Suprapubic skin (tissue), 4 donors: ENCODE data around the gene LHFPL3. TPM values are rescaled to one million over a fixed set of nuclear protein-coding genes. Genes with fewer than 3 reads are reported as not detected.

Experiments used
- DNase-seq, 2 donors: peaks; one replicate each; pipeline ENCODE4 v3.0.0-alpha.2; 2019; ENCODE audit warnings: low spot score in 2 of 2
- H3K27ac ChIP-seq: fragments of 200-600 bp; sonication (generic); one replicate; pipeline ENCODE4 v1.5.1; 2019
- H3K27me3 ChIP-seq: fragments of 200-600 bp; sonication (generic); one replicate; pipeline ENCODE4 v1.5.1; 2019
- H3K36me3 ChIP-seq: fragments of 200-600 bp; sonication (generic); one replicate; pipeline ENCODE4 v1.5.1; 2019
- H3K4me1 ChIP-seq: fragments of 200-600 bp; sonication (generic); one replicate; pipeline ENCODE4 v1.5.1; 2019
- H3K4me3 ChIP-seq: fragments of 200-600 bp; sonication (generic); one replicate; pipeline ENCODE4 v1.5.1; 2019; ENCODE audit warnings: mild to moderate bottlenecking
- H3K9me3 ChIP-seq: fragments of 200-600 bp; sonication (generic); one replicate; pipeline ENCODE4 v1.5.1; 2019
- EP300 ChIP-seq: sonication (generic); formaldehyde crosslinking; IDR thresholded peaks from one replicate; pipeline ENCODE4 v1.6.1; 2017; ENCODE audit warnings: antibody characterized with exemption
- POLR2A ChIP-seq, 2 donors: fragments of 450-650 bp; IDR thresholded peaks; one replicate each; pipeline ENCODE4 v1.6.1; 2017; ENCODE audit warnings: antibody characterized with exemption in 2 of 2, mild to moderate bottlenecking in 2 of 2, moderate library complexity in 2 of 2
- POLR2AphosphoS5 ChIP-seq, 3 donors: sonication (generic); formaldehyde crosslinking; IDR thresholded peaks; one replicate each; pipeline ENCODE4 v1.6.1; 2017; ENCODE audit warnings: antibody characterized with exemption in 3 of 3
- WGBS: methylation state at CpG from one replicate; pipeline ENCODE4 v1.1.5; 2018; 5-methylcytosine and 5-hydroxymethylcytosine counted together
- total RNA-seq, 4 donors: library from RNA; depleted of rRNA; stranded (reverse); fragments of >200 nt; gene quantifications; one replicate each; pipeline ENCODE4 v1.1.0, GENCODE V29; 2016
- TF ChIP-seq, protein P1 (sequence below), 2 donors: fragments of 200-600 bp in 1 of 2; fragments of 450-650 bp in 1 of 2; sonication (generic) in 1 of 2; IDR thresholded peaks; one replicate each; pipeline ENCODE4 v1.5.1; 2016 to 2019; ENCODE audit warnings: antibody characterized with exemption in 2 of 2, mild to moderate bottlenecking in 1 of 2, moderate library complexity in 1 of 2

The LHFPL3 gene
- total RNA-seq, 4 donors from 2014 or later = not detected

DNA sequence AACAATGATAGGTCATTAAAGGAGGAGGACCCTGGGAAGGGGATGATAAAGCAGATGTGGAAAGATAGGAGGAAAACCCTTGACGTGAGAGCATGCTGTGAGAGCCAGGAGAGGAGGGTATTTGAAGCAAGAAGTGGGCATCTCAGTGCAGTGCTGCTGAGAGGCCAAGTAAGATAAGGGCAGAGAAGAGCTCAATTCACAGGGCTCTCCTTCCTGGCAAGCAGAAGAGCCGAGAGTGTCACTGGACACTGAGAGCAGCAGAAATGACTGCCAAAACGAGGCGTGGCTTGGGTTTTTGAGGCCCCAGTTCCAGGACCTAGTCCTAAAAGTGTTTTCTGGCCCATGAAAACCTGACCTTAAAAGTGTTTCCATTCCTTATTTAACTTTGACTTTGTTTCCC is 213.5 kb downstream of the LHFPL3 start:
- no peaks in the 10 kb centered on the region for H3K9me3 ChIP-seq
- 64% methylated on average over 4 of the region's 4 CpGs for WGBS

GRCh38 chr7:104548861-104549260 is 220.5 kb downstream of the LHFPL3 start:
- H3K4me1 ChIP-seq = no peaks in the 10 kb centered on the region
- TF ChIP-seq, protein P1, sequence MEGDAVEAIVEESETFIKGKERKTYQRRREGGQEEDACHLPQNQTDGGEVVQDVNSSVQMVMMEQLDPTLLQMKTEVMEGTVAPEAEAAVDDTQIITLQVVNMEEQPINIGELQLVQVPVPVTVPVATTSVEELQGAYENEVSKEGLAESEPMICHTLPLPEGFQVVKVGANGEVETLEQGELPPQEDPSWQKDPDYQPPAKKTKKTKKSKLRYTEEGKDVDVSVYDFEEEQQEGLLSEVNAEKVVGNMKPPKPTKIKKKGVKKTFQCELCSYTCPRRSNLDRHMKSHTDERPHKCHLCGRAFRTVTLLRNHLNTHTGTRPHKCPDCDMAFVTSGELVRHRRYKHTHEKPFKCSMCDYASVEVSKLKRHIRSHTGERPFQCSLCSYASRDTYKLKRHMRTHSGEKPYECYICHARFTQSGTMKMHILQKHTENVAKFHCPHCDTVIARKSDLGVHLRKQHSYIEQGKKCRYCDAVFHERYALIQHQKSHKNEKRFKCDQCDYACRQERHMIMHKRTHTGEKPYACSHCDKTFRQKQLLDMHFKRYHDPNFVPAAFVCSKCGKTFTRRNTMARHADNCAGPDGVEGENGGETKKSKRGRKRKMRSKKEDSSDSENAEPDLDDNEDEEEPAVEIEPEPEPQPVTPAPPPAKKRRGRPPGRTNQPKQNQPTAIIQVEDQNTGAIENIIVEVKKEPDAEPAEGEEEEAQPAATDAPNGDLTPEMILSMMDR (IDR thresholded peaks at IDR 0.05) = no peak
- TF ChIP-seq POLR2A (IDR thresholded peaks at IDR 0.05) (no peak), EP300 (no peak), POLR2AphosphoS5 (IDR thresholded peaks at IDR 0.05) (no peak)
- no peaks in the 10 kb centered on the region for H3K9me3 ChIP-seq
- H3K27ac ChIP-seq = no peak overlapping the region
- no peaks in the 10 kb centered on the region for H3K36me3 ChIP-seq
- WGBS = 31% methylated on average over 2 of the region's 2 CpGs
- no peak overlapping the region for H3K4me3 ChIP-seq
- no peak for DNase-seq
- no peaks in the 10 kb centered on the region for H3K27me3 ChIP-seq

More for the DNA sequence above, 213.5 kb downstream of the LHFPL3 start:
- Histone ChIP-seq H3K36me3 (no peaks in the 10 kb centered on the region), H3K27ac (no peak overlapping the region), H3K4me3 (no peak overlapping the region), H3K27me3 (no peaks in the 10 kb centered on the region), H3K4me1 (no peaks in the 10 kb centered on the region)
- no peak for TF ChIP-seq POLR2A (IDR thresholded peaks at IDR 0.05)
- TF ChIP-seq, protein P1 (IDR thresholded peaks at IDR 0.05) = no peak
- TF ChIP-seq EP300 = no peak
- no peak for TF ChIP-seq POLR2AphosphoS5 (IDR thresholded peaks at IDR 0.05)
- no peak for DNase-seq

GRCh38 chr7:104550362-104550761 is 222.0 kb downstream of the LHFPL3 start:
- 78% methylated on average over 3 of the region's 3 CpGs for WGBS
- no peaks in the 10 kb centered on the region for H3K4me1 ChIP-seq
- H3K4me3 ChIP-seq = no peak overlapping the region
- H3K27ac ChIP-seq = no peak overlapping the region
- H3K36me3 ChIP-seq = no peaks in the 10 kb centered on the region
- H3K9me3 ChIP-seq = no peaks in the 10 kb centered on the region
- no peaks in the 10 kb centered on the region for H3K27me3 ChIP-seq
- no peak for DNase-seq
- no peak for TF ChIP-seq POLR2A (IDR thresholded peaks at IDR 0.05)
- no peak for TF ChIP-seq POLR2AphosphoS5 (IDR thresholded peaks at IDR 0.05)
- no peak for TF ChIP-seq EP300
- TF ChIP-seq, protein P1 (IDR thresholded peaks at IDR 0.05) = no peak

DNA sequence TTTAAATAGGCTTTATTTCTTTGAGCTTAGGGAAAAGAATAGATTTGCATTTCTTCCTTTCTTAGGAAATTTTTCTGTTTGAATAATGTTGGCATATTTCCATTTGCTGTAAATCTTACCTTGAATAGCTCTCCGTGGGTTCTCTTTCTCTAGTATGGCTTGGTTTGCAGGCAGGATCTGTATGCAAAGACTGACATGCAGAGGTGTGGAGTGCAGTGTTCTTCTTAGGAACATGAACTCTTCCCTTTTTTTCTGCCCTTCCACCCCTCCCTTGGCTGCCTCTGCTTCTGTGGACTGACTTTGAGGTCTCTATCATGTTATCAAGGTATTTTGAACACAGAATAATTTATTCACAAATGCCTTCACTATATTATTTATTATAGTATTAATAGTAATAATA is 222.8 kb downstream of the LHFPL3 start:
- H3K27ac ChIP-seq = no peak overlapping the region
- DNase-seq = no peak
- no peak overlapping the region for H3K4me3 ChIP-seq
- no peaks in the 10 kb centered on the region for H3K36me3 ChIP-seq
- H3K4me1 ChIP-seq = no peaks in the 10 kb centered on the region
- TF ChIP-seq EP300 = no peak
- TF ChIP-seq POLR2AphosphoS5 (IDR thresholded peaks at IDR 0.05) = no peak
- TF ChIP-seq, protein P1 (IDR thresholded peaks at IDR 0.05) = no peak
- TF ChIP-seq POLR2A (IDR thresholded peaks at IDR 0.05) = no peak
- WGBS = 39% methylated on average over 1 of the region's 1 CpG
- no peaks in the 10 kb centered on the region for H3K27me3 ChIP-seq
- H3K9me3 ChIP-seq = no peaks in the 10 kb centered on the region

DNA sequence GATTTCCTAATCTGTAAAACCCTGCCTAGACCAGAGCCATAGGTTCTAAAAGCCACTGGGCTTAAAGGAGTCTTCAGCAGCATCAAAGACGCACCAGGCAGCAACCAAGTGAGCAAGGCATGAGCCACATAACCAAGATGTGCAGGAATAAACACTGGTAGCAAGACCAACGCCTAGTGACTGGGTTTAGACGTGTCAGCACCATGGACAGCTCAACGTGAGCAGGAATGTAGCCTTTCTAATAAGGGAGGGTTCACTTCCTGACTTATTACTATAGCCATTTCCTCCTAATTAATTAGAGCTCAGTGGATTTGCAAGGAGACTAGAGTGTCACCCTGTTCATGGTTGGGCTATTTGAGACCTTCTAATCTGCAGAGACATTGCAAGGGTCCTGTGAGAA is 223.7 kb downstream of the LHFPL3 start:
- Histone ChIP-seq H3K27ac (no peak overlapping the region), H3K4me3 (no peak overlapping the region), H3K36me3 (no peaks in the 10 kb centered on the region), H3K9me3 (no peaks in the 10 kb centered on the region), H3K27me3 (no peaks in the 10 kb centered on the region), H3K4me1 (no peaks in the 10 kb centered on the region)
- no peak for TF ChIP-seq POLR2A (IDR thresholded peaks at IDR 0.05)
- TF ChIP-seq POLR2AphosphoS5 (IDR thresholded peaks at IDR 0.05) = no peak
- TF ChIP-seq EP300 = no peak
- TF ChIP-seq, protein P1 (IDR thresholded peaks at IDR 0.05) = no peak
- DNase-seq = no peak
- WGBS = 7% methylated on average over 2 of the region's 4 CpGs
